ENCODE results near the gene CNTN4.

The CNTN4 gene

GRCh38 chr3:2172561-2173171, 74.0 kb downstream of the CNTN4 start:
- Histone ChIP-seq H3K4me1 (ENCODE audit: insufficient read depth, low read length, severe bottlenecking) (no peaks in the 10 kb centered on the region), H4K20me1 (ENCODE audit: insufficient read depth, low read length) (no peaks in the 10 kb centered on the region), H3K4me2 (ENCODE audit: low read length) (no peak overlapping the region), H3K27me3 (ENCODE audit: insufficient read depth, low read length) (no peaks in the 10 kb centered on the region), H3K79me2 (ENCODE audit: insufficient read depth, low read length) (no peaks in the 10 kb centered on the region), H3K36me3 (ENCODE audit: insufficient read depth, low read length) (no peaks in the 10 kb centered on the region), H3F3A (ENCODE audit: insufficient read depth, low read length) (no peaks in the 10 kb centered on the region), H3K9me2 (ENCODE audit: low read depth, low read length) (no peaks in the 10 kb centered on the region), H3K4me3 (ENCODE audit: low read depth, low read length, poor library complexity, severe bottlenecking) (no peak overlapping the region), H3K9ac (ENCODE audit: low read length) (no peak overlapping the region), H2AFZ (ENCODE audit: low read length) (no peak overlapping the region), H3K27ac (ENCODE audit: low read depth, low read length, poor library complexity, severe bottlenecking) (no peak overlapping the region), H3K9me3 (ENCODE audit: low read length) (no peaks in the 10 kb centered on the region)
- TF ChIP-seq EZH2 (IDR thresholded peaks at IDR 0.05; ENCODE audit: borderline replicate concordance, low read length) (no peak), CTCF (IDR thresholded peaks at IDR 0.05; ENCODE audit: low read length) (no peak)

- Histone ChIP-seq H3K36me3 (ENCODE audit: insufficient read depth, low read length) (no peaks in the 10 kb centered on the region), H3K9me3 (ENCODE audit: low read length) (no peaks in the 10 kb centered on the region), H3K4me2 (ENCODE audit: low read length) (no peak overlapping the region), H2AFZ (ENCODE audit: low read length) (no peak overlapping the region), H3K27ac (ENCODE audit: low read depth, low read length, poor library complexity, severe bottlenecking) (no peak overlapping the region), H4K20me1 (ENCODE audit: insufficient read depth, low read length) (no peaks in the 10 kb centered on the region), H3K27me3 (ENCODE audit: insufficient read depth, low read length) (no peaks in the 10 kb centered on the region), H3K4me1 (ENCODE audit: insufficient read depth, low read length, severe bottlenecking) (no peaks in the 10 kb centered on the region), H3K9me2 (ENCODE audit: low read depth, low read length) (no peaks in the 10 kb centered on the region), H3K4me3 (ENCODE audit: low read depth, low read length, poor library complexity, severe bottlenecking) (no peak overlapping the region), H3K79me2 (ENCODE audit: insufficient read depth, low read length) (no peaks in the 10 kb centered on the region), H3K9ac (ENCODE audit: low read length) (no peak overlapping the region), H3F3A (ENCODE audit: insufficient read depth, low read length) (no peaks in the 10 kb centered on the region)
- TF ChIP-seq CTCF (IDR thresholded peaks at IDR 0.05; ENCODE audit: low read length) (no peak), EZH2 (IDR thresholded peaks at IDR 0.05; ENCODE audit: borderline replicate concordance, low read length) (no peak)
Measured at GRCh38 chr3:2180634-2181033, 82.0 kb downstream of the CNTN4 start.

GRCh38 chr3:2198776-2199279, 100.2 kb downstream of the CNTN4 start:
- Histone ChIP-seq H2AFZ (ENCODE audit: low read length) (no peak overlapping the region), H3F3A (ENCODE audit: insufficient read depth, low read length) (no peaks in the 10 kb centered on the region), H3K27ac (ENCODE audit: low read depth, low read length, poor library complexity, severe bottlenecking) (no peak overlapping the region), H3K9me3 (ENCODE audit: low read length) (no peaks in the 10 kb centered on the region), H4K20me1 (ENCODE audit: insufficient read depth, low read length) (no peaks in the 10 kb centered on the region), H3K4me1 (ENCODE audit: insufficient read depth, low read length, severe bottlenecking) (no peaks in the 10 kb centered on the region), H3K9me2 (ENCODE audit: low read depth, low read length) (no peaks in the 10 kb centered on the region), H3K79me2 (ENCODE audit: insufficient read depth, low read length) (no peaks in the 10 kb centered on the region), H3K4me3 (ENCODE audit: low read depth, low read length, poor library complexity, severe bottlenecking) (no peak overlapping the region), H3K4me2 (ENCODE audit: low read length) (no peak overlapping the region), H3K9ac (ENCODE audit: low read length) (no peak overlapping the region), H3K36me3 (ENCODE audit: insufficient read depth, low read length) (no peaks in the 10 kb centered on the region), H3K27me3 (ENCODE audit: insufficient read depth, low read length) (no peaks in the 10 kb centered on the region)
- no peak for TF ChIP-seq CTCF (IDR thresholded peaks at IDR 0.05; ENCODE audit: low read length)
- no peak for TF ChIP-seq EZH2 (IDR thresholded peaks at IDR 0.05; ENCODE audit: borderline replicate concordance, low read length)
